HG03108 (cell line): ENCODE measurements around the gene ARHGAP4.

ENCODE experiments used
- ATAC-seq: cut with Tn5 transposase; IDR thresholded peaks from one replicate; pipeline ENCODE4 v1.9.1; 2021; ENCODE audit warnings: moderate library complexity; ENCODE audit not compliant: unreplicated experiment

The ARHGAP4 gene

GRCh38 chrX:153908219-153908860, 17.7 kb downstream of the ARHGAP4 start:
- ATAC-seq = no peak

DNA sequence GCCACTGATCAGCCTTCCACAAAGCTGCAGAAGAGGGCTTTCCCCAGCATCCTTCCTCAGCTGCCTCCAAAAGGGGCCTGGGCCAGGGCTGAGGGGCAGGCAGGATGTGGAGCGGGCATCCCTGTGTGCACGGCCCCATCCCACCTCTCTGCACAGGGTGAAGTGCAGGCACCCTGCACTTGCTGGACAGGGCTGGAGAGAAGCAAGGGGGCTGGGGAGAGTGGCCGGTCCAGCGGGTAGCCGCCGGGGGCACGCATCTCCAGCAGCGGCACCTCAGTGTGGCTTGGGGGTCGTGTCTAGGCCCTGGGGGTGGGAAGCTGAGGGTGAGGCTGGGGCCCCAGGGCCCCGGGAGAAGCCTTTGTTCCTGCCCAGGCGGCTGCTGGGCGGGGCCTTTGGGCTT, 18.6 kb downstream of the ARHGAP4 start:
- ATAC-seq = no peak

GRCh38 chrX:153906126-153906917, 19.7 kb downstream of the ARHGAP4 start:
- no peak for ATAC-seq

DNA sequence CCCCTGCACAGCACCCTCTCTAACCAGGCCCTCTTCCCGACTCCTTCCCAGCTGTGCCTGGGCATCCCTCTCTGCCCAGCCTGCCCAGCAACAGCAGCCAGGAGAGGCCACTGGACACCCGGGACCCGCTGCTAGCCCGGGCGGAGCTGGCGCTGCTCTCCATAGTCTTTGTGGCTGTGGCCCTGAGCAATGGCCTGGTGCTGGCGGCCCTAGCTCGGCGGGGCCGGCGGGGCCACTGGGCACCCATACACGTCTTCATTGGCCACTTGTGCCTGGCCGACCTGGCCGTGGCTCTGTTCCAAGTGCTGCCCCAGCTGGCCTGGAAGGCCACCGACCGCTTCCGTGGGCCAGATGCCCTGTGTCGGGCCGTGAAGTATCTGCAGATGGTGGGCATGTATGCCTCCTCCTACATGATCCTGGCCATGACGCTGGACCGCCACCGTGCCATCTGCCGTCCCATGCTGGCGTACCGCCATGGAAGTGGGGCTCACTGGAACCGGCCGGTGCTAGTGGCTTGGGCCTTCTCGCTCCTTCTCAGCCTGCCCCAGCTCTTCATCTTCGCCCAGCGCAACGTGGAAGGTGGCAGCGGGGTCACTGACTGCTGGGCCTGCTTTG, 20.5 kb downstream of the ARHGAP4 start:
- no peak for ATAC-seq

DNA sequence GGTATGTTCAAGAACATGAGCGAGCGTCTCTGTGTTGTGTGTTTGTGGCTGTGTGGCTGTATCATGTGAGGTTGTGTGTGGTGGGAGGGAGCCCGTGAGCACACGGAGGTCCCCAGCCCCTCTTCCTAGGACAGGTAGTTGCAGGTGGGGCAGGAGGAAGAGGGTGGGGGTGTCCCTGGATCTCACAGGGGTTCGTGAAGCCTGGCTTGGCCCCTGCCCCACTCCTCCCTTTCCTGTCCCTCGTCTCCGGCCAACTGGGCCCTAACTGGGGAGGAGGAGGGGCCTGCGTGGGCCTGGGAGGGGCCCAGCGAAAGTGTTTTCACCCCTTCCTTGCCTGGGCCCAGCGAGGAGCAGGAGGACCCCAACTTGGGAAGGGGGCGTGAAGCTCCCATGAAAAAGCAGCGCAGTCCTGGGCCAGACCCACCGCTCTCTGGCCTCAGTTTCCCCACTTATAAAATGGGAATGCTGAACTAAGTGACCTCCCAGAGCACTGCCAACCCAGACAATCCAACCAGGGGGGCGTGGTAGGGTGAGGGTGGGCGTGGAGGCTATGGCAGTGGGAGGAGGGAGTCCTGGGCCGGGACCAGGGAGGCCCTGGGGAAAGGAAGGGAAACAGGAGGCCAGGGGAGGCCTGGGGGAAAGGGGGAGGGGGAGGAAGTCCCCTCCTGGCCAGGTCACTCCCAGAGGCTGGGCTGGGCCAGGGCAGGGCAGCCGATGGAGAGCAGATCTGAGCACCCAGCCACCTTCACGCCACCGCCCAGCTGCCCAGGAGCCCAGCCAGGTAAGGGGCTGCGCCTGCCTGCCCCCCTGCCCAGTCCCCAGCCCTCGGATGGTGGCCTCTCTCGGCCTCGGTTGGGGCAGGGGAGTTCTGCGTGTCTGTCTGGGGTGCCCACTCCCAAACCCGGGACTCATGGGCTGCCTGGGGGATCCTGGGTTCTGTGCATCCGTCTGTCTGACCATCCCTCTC, 21.8 kb downstream of the ARHGAP4 start, which contains the start of gene AVPR2:
Gene AVPR2 (plus strand): TSS at position 683 of the 967 bp plus-strand sequence. CDS start 473 bp downstream, outside the sequence.
- no peak for ATAC-seq

GRCh38 chrX:153903238-153903980, 22.7 kb downstream of the ARHGAP4 start:
- no peak for ATAC-seq

- ATAC-seq = no peak
Observed at GRCh38 chrX:153902385-153902784, 23.7 kb downstream of the ARHGAP4 start.

DNA sequence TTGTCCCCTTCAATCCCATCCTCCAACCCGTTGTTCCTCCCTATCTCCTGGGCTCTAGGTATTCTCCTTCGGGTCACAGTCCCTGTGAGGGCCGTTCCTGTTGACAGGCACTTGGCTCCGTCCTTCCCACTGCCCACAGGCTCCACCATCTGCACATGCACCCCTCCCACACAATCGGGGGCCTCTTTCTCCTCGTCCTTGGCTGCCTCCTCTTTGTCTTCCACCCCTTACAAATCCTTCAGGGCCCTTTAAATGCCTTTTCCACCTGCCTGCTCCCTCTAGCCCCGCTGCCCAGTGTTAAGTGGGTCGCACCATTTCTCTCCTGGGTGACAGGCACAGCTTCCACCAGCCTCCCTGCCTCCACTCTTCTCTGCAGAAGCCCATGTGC, 24.3 kb downstream of the ARHGAP4 start:
- ATAC-seq = no peak

GRCh38 chrX:153900831-153901752, 25.0 kb downstream of the ARHGAP4 start:
- ATAC-seq = peak; percentile 94

DNA sequence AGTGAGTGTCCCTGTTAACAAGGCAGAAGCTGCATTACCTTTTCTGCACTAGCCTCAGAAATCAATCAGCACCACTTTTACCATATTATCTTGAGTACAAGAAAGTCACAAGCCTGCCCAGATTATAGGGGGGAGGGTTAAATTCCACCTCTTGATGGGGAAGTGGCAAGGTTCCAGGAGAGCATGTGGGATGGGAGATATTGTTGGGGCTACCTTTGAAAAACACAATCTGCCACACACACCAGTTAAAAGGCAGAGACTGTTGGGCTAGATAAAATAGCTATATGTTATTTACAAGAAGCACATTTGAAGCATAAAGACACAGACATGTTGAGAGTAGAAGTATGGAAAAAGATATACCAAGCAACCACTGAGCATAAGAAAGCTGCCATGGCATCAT, 28.2 kb downstream of the ARHGAP4 start:
- no peak for ATAC-seq

DNA sequence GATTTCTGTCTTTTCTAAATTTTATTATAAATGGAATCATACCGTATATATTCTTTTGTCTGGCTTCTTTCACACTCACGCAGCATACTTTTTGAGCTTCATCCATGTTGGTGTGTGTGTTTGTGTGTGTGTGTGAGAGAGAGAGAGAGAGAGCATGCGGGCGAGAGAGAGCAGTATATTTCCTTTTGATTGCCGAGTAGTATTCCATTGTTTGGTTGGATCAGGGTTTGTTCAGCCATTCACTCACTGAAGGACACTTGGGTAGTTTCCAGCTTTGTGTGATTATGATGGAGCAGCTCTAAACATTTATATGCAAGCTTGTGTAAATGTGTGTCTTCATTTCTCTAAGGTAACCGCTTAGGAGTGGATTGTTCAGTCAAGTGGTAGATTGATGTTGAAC, 36.9 kb downstream of the ARHGAP4 start:
- ATAC-seq = no peak

DNA sequence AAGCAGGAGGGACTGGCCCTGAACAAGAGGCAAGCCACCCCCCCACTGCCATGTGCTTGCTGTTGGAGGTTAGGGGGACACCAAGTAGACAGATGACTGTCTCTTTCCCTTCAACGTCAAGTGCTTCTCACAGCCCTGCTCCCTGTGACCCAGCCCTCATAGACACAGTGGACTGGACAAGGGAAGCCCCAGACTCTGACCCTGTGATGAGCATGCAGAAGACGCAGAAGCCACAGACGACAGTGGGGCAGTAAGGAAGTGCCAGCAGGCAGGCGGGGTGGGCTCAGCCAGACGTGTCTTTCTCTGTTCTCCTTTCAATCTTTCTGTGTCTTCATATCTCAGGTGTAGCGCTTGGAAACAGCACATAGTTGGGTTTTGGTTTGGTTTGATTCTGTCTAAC, 37.7 kb downstream of the ARHGAP4 start:
- ATAC-seq = peak; percentile 57

GRCh38 chrX:153887385-153887784, 38.7 kb downstream of the ARHGAP4 start:
- no peak for ATAC-seq

GRCh38 chrX:153886915-153887314, 39.1 kb downstream of the ARHGAP4 start:
- ATAC-seq = no peak

DNA sequence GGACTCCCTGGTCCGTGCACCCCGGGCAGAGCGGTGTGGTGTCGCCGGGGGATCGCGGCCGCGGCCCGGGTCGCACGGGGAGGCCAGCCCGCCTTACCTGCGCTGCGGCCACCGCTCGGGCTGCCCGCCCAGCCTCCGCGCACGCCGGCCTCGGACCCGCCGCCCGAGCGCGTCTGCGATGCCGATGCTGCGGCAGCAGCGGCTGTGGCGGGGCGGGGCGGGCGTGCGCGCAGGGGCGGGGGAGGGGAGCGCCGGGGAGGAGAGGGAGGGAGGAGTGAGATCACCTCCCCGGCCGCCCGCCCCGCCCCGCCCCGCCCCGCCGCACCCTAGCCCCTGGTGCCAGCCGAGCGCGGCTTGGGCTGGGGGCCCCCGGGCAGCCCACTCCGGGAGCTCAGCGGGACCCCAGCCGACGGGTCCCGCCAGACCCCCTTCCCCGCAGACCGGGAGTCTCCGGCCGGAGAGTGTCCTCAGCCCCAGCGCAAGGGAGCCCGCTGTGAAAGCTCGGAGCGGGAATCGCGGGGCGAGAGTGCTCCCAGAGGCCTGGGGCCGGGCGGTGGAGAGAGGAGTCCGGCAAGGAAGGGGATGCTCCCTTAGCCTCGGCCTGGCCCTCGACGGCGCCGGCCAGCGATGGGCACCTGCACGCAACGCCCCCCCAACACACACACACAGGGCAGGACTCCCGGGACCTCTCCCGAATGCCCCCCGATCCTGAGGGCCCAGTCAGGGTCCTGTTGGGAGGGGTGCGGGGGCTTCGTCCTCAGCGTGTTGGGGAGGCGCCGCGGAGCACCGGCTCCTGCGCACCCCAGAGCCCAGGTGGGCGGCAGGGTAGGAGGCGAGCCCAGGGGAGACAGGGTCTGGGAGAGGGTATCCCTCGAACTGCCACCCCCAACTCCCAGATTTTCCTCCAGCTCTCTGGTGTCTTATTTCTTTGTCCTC, 39.8 kb downstream of the ARHGAP4 start, which contains the start of gene L1CAM:
Gene L1CAM (minus strand): TSS at position 206 of the 936 bp plus-strand sequence. CDS start 10,337 bp downstream, outside the sequence.
- ATAC-seq = no peak

GRCh38 chrX:153885208-153885787, 40.8 kb downstream of the ARHGAP4 start:
- ATAC-seq = no peak

DNA sequence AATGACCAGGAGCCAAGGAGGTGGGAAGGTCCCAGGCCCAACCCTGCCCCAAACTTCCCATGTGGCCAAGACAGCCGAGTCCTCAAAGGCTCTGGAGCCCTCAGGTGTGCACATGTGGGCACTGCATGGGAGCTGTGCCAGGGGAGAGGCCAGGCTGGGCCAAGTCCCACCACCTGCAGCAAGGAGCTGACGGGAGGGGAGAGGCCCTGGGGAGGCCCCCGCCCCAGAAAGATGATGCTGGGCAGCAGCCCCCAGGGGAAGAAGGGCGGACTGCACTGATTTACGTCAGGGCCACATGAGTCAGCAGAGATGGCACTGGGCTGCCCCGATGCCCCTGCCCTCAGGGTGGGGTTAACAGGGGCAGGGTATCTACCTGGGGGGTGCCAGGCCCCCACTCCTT, 41.5 kb downstream of the ARHGAP4 start:
- ATAC-seq = no peak
